GM21717 (cell line): ENCODE measurements around the gene THAP6.

Source experiments
- ATAC-seq: cut with Tn5 transposase; IDR thresholded peaks from one replicate; pipeline ENCODE4 v1.9.1; 2021; ENCODE audit warnings: mild to moderate bottlenecking, moderate library complexity; ENCODE audit not compliant: unreplicated experiment

THAP6 gene

GRCh38 chr4:75566911-75567310 is 52.6 kb downstream of the THAP6 start:
- no peak for ATAC-seq

- no peak for ATAC-seq
Measured at GRCh38 chr4:75567725-75568124, 53.5 kb downstream of the THAP6 start.
